Measurements from ENCODE around the gene VEZT.

DNA sequence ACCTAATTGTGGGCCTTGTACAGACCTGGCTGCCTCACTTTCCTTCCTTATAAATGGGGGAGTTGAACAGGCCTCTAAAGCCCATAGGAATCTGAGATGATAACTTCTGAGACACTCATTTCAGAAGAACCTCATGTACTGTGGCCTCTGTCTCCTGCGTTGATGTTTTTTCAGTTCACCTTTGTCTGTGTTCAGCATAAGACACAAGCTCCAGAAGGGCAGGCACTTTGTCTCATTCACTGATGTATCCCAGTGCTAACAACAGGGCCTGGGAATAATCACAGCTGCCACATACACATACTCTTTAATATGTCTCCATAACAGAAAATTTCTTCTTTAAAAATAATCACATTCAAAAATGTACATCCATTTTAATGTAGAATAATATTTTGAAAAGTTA lies 3.7 kb upstream of the VEZT start:
- no peak for TF ChIP-seq PPARA (CRISPR knock-in tag; IDR thresholded peaks at IDR 0.05; ENCODE audit: borderline replicate concordance)
- TF ChIP-seq ZNF70 (CRISPR knock-in tag; IDR thresholded peaks at IDR 0.05): no peak
- TF ChIP-seq CSDC2 (CRISPR knock-in tag; IDR thresholded peaks at IDR 0.05): no peak
- TF ChIP-seq ZNF8 (CRISPR knock-in tag; IDR thresholded peaks at IDR 0.05): no peak
- no peak for TF ChIP-seq ZFP30 (CRISPR knock-in tag; IDR thresholded peaks at IDR 0.05)
- TF ChIP-seq ZNF565 (CRISPR knock-in tag; conservative IDR thresholded peaks at IDR 0.05; ENCODE audit: low read depth): no peak
- no peak for TF ChIP-seq ZFP3 (CRISPR knock-in tag; IDR thresholded peaks at IDR 0.05)
- TF ChIP-seq TOX (CRISPR knock-in tag; IDR thresholded peaks at IDR 0.05; ENCODE audit: borderline replicate concordance): no peak

All from SK-N-SH treated with all-trans-retinoic acid at 6 μM for 48 hours (cell line).